ENCODE measurements around the gene PARVG. TPM values are rescaled to one million over a fixed set of nuclear protein-coding genes. Genes with fewer than 3 reads are reported as not detected.

The PARVG gene
- polyA plus RNA-seq, 2 of the 4 experiments (the other 2 are of a cell fraction): not detected

DNA sequence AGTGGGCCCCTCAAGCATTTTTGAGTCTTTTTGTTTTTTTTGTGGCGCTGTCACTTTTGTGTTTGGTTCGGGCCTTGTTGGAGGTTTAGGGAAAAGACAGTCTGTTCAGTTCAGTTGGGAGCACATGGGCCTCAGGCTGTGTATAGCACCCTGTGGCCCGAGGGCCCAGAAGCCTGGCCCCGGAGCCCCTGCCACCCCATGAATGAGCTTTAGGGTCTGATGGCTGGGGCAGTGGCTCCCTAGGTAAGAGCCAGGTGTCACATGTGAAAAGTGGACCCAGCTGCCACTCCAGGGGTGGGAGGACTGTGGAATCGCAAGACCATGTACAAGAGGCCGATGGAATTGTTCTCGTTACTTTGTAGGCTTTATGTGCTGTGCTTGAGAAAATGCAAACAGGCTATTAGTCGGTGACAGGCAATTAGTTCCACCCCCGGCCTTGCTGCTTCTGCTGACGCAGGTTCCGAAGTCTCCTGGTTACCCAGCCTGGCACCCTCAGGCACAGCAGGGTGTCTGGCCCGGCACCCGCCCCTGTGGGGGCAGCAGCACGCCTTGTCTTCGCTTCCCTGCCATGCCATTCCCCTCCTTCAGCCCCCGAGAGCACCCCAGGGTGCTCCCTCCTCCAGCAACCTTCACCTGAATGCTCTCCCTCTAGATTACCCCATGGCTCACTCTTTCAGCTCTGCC is 38.2 kb upstream of the PARVG start:
- Histone ChIP-seq H3K4me2 (no peak overlapping the region), H3K9me3 (peaks cover 5% of the 10 kb centered on the region; the same call in 1 of the 3 replicates), H3K27ac (no peak overlapping the region), H3K4me3 (no peak overlapping the region), H3K4me1 (no peaks in the 10 kb centered on the region)
- 93% methylated on average over 15 of the region's 16 CpGs for WGBS (ENCODE audit: missing lambda C conversion rate)
- ChIA-PET CTCF (interaction anchor here (0.6 to 1.1 kb wide), 3 partner anchors 432 to 482 kb away, joined by 3 read pairs; no protein-coding TSS in a partner anchor), POLR2A (no interaction called here)
- ATAC-seq (no peak), FAIRE-seq (no peak), DNase-seq (ENCODE audit: low read depth in 1 of 2, low spot score in 1 of 2) (no peak)
- TF ChIP-seq HOXB5 (CRISPR knock-in tag; IDR thresholded peaks at IDR 0.05) (no peak), HDAC2 (IDR thresholded peaks at IDR 0.05) (no peak), TP53 (CRISPR knock-in tag; IDR thresholded peaks at IDR 0.05) (no peak), RAD21 (conservative IDR thresholded peaks at IDR 0.05 in 1 of 2, IDR thresholded peaks at IDR 0.05 in 1 of 2) (no peak), CHD4 (IDR thresholded peaks at IDR 0.05; ENCODE audit: borderline replicate concordance) (no peak), NR3C1 (IDR thresholded peaks at IDR 0.05) (no peak), EHF (CRISPR knock-in tag; IDR thresholded peaks at IDR 0.05) (no peak), CBX8 (IDR thresholded peaks at IDR 0.05) (no peak), EP300 (IDR thresholded peaks at IDR 0.05) (no peak), POLR2AphosphoS2 (conservative IDR thresholded peaks at IDR 0.05; ENCODE audit: low read length) (no peak)
- TF ChIP-seq, protein P1, sequence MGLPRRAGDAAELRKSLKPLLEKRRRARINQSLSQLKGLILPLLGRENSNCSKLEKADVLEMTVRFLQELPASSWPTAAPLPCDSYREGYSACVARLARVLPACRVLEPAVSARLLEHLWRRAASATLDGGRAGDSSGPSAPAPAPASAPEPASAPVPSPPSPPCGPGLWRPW (IDR thresholded peaks at IDR 0.05): no peak

DNA sequence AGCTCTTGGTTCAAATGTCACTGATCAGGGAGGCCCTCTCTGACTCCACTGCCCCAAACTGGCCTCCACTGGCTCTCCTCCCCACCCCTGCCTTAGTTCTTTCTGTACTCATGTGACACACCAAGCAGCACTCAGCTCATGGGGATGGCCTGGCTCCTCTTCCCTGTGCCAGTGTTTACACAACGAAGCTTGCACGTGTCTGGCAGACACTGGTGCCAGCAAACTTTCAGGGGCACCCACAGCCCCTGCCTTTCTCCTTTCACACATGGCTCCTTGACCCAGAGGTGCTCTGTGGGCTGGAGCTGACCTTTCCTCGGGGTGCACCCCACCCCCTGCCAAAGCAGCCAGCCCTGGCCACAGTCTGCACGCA is 37.6 kb upstream of the PARVG start:
- Histone ChIP-seq H3K4me3 (no peak overlapping the region), H3K4me1 (no peaks in the 10 kb centered on the region), H3K4me2 (no peak overlapping the region), H3K9me3 (0 out of 3 replicates have a peak, but pooled peaks cover under 1% of the 10 kb centered on the region), H3K27ac (no peak overlapping the region)
- DNase-seq (ENCODE audit: low read depth in 1 of 2, low spot score in 1 of 2) (no peak), FAIRE-seq (no peak), ATAC-seq (no peak)
- TF ChIP-seq BHLHE40 (IDR thresholded peaks at IDR 0.05; ENCODE audit: low read depth, low read length): no peak
- no peak for TF ChIP-seq GATA3 (IDR thresholded peaks at IDR 0.05; ENCODE audit: borderline replicate concordance)
- TF ChIP-seq RARB (CRISPR knock-in tag; IDR thresholded peaks at IDR 0.05): no peak
- no peak for TF ChIP-seq SMC3 (IDR thresholded peaks at IDR 0.05)
- no peak for TF ChIP-seq JUNB (IDR thresholded peaks at IDR 0.05)
- no peak for TF ChIP-seq JUN (IDR thresholded peaks at IDR 0.05)
- TF ChIP-seq, protein P2, sequence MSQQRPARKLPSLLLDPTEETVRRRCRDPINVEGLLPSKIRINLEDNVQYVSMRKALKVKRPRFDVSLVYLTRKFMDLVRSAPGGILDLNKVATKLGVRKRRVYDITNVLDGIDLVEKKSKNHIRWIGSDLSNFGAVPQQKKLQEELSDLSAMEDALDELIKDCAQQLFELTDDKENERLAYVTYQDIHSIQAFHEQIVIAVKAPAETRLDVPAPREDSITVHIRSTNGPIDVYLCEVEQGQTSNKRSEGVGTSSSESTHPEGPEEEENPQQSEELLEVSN (IDR thresholded peaks at IDR 0.05; ENCODE audit: borderline replicate concordance, low read depth): no peak
- TF ChIP-seq POLR2AphosphoS2 (conservative IDR thresholded peaks at IDR 0.05; ENCODE audit: low read length): no peak
- no peak for TF ChIP-seq MAFK (IDR thresholded peaks at IDR 0.05; ENCODE audit: partially characterized antibody)
- no peak for TF ChIP-seq ZC3H11A (IDR thresholded peaks at IDR 0.05)
- no peak for TF ChIP-seq ESRRA (IDR thresholded peaks at IDR 0.05; ENCODE audit: borderline replicate concordance, low read length)
- TF ChIP-seq, protein P3, sequence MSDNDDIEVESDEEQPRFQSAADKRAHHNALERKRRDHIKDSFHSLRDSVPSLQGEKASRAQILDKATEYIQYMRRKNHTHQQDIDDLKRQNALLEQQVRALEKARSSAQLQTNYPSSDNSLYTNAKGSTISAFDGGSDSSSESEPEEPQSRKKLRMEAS (IDR thresholded peaks at IDR 0.05): no peak
- TF ChIP-seq CHD4 (IDR thresholded peaks at IDR 0.05; ENCODE audit: borderline replicate concordance): no peak
- TF ChIP-seq HDAC2 (IDR thresholded peaks at IDR 0.05): no peak
- no peak for TF ChIP-seq NPAS2 (CRISPR knock-in tag; IDR thresholded peaks at IDR 0.05; ENCODE audit: borderline replicate concordance)
- CTCF ChIA-PET: interaction anchor here (0.6 to 1.1 kb wide), 3 partner anchors 431 to 481 kb away, joined by 3 read pairs; no protein-coding TSS in a partner anchor
- WGBS (ENCODE audit: missing lambda C conversion rate): 71% methylated on average over 2 of the region's 4 CpGs
- POLR2A ChIA-PET: no interaction called here

DNA sequence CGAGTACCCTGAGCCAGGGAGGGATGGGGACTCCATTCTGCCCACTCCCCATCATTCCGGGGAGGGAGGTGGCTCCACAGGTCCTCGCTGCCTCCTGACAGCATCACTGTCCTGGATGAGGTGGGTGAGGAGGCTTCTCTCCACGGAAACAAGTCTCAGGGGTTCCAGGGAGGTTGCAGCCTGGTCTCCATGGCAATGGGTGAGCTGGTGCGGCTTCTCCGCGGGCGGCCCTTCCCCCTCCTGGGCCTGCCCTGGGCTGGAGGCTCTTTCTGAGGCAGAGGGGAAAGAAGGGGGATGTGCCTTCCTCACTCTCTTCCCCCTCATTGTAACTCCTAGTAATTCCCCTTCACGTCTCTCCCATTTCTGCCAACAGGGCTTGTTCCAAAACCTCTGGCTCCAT is 37.1 kb upstream of the PARVG start:
- no peak overlapping the region for H3K4me2 ChIP-seq
- no peak for DNase-seq (ENCODE audit: low read depth in 1 of 2, low spot score in 1 of 2)
- no peak for ATAC-seq
- no peak for FAIRE-seq
- ChIA-PET POLR2A (no interaction called here), CTCF (interaction anchor here (1.1 kb wide), 1 partner anchor 481 kb away, joined by 3 read pairs; no protein-coding TSS in a partner anchor)
- no peaks in the 10 kb centered on the region for H3K9me3 ChIP-seq
- no peak overlapping the region for H3K4me3 ChIP-seq
- H3K27ac ChIP-seq: no peak overlapping the region
- 80% methylated on average over 7 of the region's 9 CpGs for WGBS (ENCODE audit: missing lambda C conversion rate)
- H3K4me1 ChIP-seq: no peaks in the 10 kb centered on the region
- TF ChIP-seq MYC (IDR thresholded peaks at IDR 0.05; ENCODE audit: borderline replicate concordance, low read length) (no peak), CBX8 (IDR thresholded peaks at IDR 0.05) (no peak), ESRRA (IDR thresholded peaks at IDR 0.05; ENCODE audit: borderline replicate concordance, low read length) (no peak), RFX5 (IDR thresholded peaks at IDR 0.05) (no peak), CEBPB (IDR thresholded peaks at IDR 0.05) (no peak), HOXB5 (CRISPR knock-in tag; IDR thresholded peaks at IDR 0.05) (no peak), POLR2A (IDR thresholded peaks at IDR 0.05; ENCODE audit: low read length) (no peak), CHD4 (IDR thresholded peaks at IDR 0.05; ENCODE audit: borderline replicate concordance) (no peak), RAD21 (conservative IDR thresholded peaks at IDR 0.05 in 1 of 2, IDR thresholded peaks at IDR 0.05 in 1 of 2) (no peak), FOXS1 (CRISPR knock-in tag; IDR thresholded peaks at IDR 0.05) (no peak)
- TF ChIP-seq, protein P4, sequence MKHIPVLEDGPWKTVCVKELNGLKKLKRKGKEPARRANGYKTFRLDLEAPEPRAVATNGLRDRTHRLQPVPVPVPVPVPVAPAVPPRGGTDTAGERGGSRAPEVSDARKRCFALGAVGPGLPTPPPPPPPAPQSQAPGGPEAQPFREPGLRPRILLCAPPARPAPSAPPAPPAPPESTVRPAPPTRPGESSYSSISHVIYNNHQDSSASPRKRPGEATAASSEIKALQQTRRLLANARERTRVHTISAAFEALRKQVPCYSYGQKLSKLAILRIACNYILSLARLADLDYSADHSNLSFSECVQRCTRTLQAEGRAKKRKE (CRISPR knock-in tag; IDR thresholded peaks at IDR 0.05; ENCODE audit: low read depth): no peak
- TF ChIP-seq, protein P5, sequence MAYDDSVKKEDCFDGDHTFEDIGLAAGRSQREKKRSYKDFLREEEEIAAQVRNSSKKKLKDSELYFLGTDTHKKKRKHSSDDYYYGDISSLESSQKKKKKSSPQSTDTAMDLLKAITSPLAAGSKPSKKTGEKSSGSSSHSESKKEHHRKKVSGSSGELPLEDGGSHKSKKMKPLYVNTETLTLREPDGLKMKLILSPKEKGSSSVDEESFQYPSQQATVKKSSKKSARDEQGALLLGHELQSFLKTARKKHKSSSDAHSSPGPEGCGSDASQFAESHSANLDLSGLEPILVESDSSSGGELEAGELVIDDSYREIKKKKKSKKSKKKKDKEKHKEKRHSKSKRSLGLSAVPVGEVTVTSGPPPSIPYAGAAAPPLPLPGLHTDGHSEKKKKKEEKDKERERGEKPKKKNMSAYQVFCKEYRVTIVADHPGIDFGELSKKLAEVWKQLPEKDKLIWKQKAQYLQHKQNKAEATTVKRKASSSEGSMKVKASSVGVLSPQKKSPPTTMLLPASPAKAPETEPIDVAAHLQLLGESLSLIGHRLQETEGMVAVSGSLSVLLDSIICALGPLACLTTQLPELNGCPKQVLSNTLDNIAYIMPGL (CRISPR knock-in tag; IDR thresholded peaks at IDR 0.05; ENCODE audit: borderline replicate concordance): no peak
- TF ChIP-seq, protein P6, sequence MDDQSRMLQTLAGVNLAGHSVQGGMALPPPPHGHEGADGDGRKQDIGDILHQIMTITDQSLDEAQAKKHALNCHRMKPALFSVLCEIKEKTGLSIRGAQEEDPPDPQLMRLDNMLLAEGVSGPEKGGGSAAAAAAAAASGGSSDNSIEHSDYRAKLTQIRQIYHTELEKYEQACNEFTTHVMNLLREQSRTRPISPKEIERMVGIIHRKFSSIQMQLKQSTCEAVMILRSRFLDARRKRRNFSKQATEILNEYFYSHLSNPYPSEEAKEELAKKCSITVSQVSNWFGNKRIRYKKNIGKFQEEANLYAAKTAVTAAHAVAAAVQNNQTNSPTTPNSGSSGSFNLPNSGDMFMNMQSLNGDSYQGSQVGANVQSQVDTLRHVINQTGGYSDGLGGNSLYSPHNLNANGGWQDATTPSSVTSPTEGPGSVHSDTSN (IDR thresholded peaks at IDR 0.05): no peak

All from A549 (cell line).